Thoracic aorta (tissue), 2 donors: ENCODE data around the gene TNKS2. TPM values are rescaled to one million over a fixed set of nuclear protein-coding genes. Genes with fewer than 3 reads are reported as not detected.

ENCODE experiments used
- ATAC-seq: fragments of 150-250 bp; one replicate; pipeline ENCODE4 v1.8.0; 2017; ENCODE audit warnings: low read depth; ENCODE audit not compliant: insufficient number of reproducible peaks, low FRiP score
- DNase-seq: peaks from one replicate; pipeline ENCODE4 v3.0.0-alpha.2; 2020; ENCODE audit warnings: low spot score
- H3K27ac ChIP-seq, 2 donors: fragments of 200-600 bp; sonication (generic); 1 replicate in 1 of 2; 2 replicates in 1 of 2; pipeline ENCODE4 v1.5.1; 2016; ENCODE audit warnings: mild to moderate bottlenecking in 2 of 2, moderate library complexity in 2 of 2
- H3K27me3 ChIP-seq: fragments of 200-600 bp; sonication (generic); replicated peaks from 2 replicates; pipeline ENCODE4 v1.6.0; 2016; ENCODE audit warnings: mild to moderate bottlenecking; ENCODE audit not compliant: insufficient read depth
- H3K36me3 ChIP-seq: fragments of 200-600 bp; sonication (generic); one replicate; pipeline ENCODE4 v1.5.1; 2016
- H3K4me1 ChIP-seq, 2 donors: fragments of 200-600 bp; sonication (generic); 1 replicate in 1 of 2; 2 replicates in 1 of 2; pipeline versions ENCODE4 v1.5.1 to v1.6.0; 2016; ENCODE audit warnings: low read depth in 2 of 2, mild to moderate bottlenecking in 1 of 2; ENCODE audit not compliant: control insufficient read depth in 1 of 2
- H3K4me3 ChIP-seq: fragments of 200-600 bp; sonication (generic); 2 replicates; pipeline ENCODE4 v1.5.1; 2016; ENCODE audit warnings: mild to moderate bottlenecking
- H3K9me3 ChIP-seq: fragments of 200-600 bp; sonication (generic); 2 replicates; pipeline ENCODE4 v1.5.1; 2016
- CTCF ChIP-seq: fragments of 200-600 bp; sonication (generic); IDR thresholded peaks from one replicate; pipeline ENCODE4 v1.5.1; 2019; ENCODE audit warnings: antibody characterized with exemption
- total RNA-seq, 2 donors: library from RNA; depleted of rRNA; stranded (reverse); fragments of >200 nt; gene quantifications; one replicate each; pipeline versions ENCODE4 v1.1.0 to v1.2.3, GENCODE V29; 2016

Gene TNKS2
- total RNA-seq, 2 donors from 2014 or later: 45.1 to 73.1 TPM

GRCh38 chr10:91908337-91909116 lies 110.3 kb downstream of the TNKS2 start:
- Histone ChIP-seq H3K27me3 (no peaks in the 10 kb centered on the region), H3K4me3 (peak overlapping the region; percentile 90), H3K9me3 (no peaks in the 10 kb centered on the region), H3K36me3 (no peaks in the 10 kb centered on the region), H3K4me1 (peaks cover 5 to 16% of the 10 kb centered on the region in 2 donors), H3K27ac (peak overlapping the region; percentile 76 to 86)
- ATAC-seq (peak; percentile 75), DNase-seq (peak; percentile 38)
- peak; percentile 46 for TF ChIP-seq CTCF

- H3K36me3 ChIP-seq: no peaks in the 10 kb centered on the region
- TF ChIP-seq CTCF: no peak
- H3K4me1 ChIP-seq: peaks cover 5 to 16% of the 10 kb centered on the region in 2 donors
- no peaks in the 10 kb centered on the region for H3K9me3 ChIP-seq
- H3K27ac ChIP-seq: peak within 1 kb of the TSS; percentile 76 to 86
- peak within 1 kb of the TSS; percentile 90 for H3K4me3 ChIP-seq
- DNase-seq: no peak
- ATAC-seq: no peak
- no peaks in the 10 kb centered on the region for H3K27me3 ChIP-seq
Observed at GRCh38 chr10:91909117-91909677, 111.0 kb downstream of the TNKS2 start, which contains the start of gene FGFBP3. Gene FGFBP3 (minus strand): TSS chr10:91909486. CDS start chr10:91908969, 517 bp downstream.

GRCh38 chr10:91910467-91910866 lies 112.2 kb downstream of the TNKS2 start:
- TF ChIP-seq CTCF: no peak
- Histone ChIP-seq H3K27ac (no peak overlapping the region), H3K36me3 (no peaks in the 10 kb centered on the region), H3K27me3 (no peaks in the 10 kb centered on the region), H3K4me1 (peaks cover 5 to 16% of the 10 kb centered on the region in 2 donors), H3K4me3 (no peak overlapping the region), H3K9me3 (no peaks in the 10 kb centered on the region)
- no peak for ATAC-seq
- no peak for DNase-seq

Other genes with a start within 250 kb of the TNKS2 start
- 100 to 1,000 TPM in 1 of 2 donors, 10 to 100 TPM in 1; 89.1 to 241 TPM for gene PPP1R3C, start 165.4 kb upstream of the TNKS2 start, total RNA-seq
- 1 to 10 TPM in 1 of 2 donors, under 1 TPM in 1; 0.81 to 2.0 TPM for gene FGFBP3, start 111.1 kb downstream of the TNKS2 start, total RNA-seq
- gene BTAF1, start 125.3 kb downstream of the TNKS2 start, total RNA-seq: 10 to 100 TPM; 55.4 to 72.2 TPM